GM21528 (cell line): ENCODE measurements around the gene KLHL11.

ENCODE experiments used
- ATAC-seq: cut with Tn5 transposase; IDR thresholded peaks from one replicate; pipeline ENCODE4 v1.9.1; 2021; ENCODE audit warnings: mild to moderate bottlenecking, moderate library complexity; ENCODE audit not compliant: unreplicated experiment, low FRiP score

Gene KLHL11

DNA sequence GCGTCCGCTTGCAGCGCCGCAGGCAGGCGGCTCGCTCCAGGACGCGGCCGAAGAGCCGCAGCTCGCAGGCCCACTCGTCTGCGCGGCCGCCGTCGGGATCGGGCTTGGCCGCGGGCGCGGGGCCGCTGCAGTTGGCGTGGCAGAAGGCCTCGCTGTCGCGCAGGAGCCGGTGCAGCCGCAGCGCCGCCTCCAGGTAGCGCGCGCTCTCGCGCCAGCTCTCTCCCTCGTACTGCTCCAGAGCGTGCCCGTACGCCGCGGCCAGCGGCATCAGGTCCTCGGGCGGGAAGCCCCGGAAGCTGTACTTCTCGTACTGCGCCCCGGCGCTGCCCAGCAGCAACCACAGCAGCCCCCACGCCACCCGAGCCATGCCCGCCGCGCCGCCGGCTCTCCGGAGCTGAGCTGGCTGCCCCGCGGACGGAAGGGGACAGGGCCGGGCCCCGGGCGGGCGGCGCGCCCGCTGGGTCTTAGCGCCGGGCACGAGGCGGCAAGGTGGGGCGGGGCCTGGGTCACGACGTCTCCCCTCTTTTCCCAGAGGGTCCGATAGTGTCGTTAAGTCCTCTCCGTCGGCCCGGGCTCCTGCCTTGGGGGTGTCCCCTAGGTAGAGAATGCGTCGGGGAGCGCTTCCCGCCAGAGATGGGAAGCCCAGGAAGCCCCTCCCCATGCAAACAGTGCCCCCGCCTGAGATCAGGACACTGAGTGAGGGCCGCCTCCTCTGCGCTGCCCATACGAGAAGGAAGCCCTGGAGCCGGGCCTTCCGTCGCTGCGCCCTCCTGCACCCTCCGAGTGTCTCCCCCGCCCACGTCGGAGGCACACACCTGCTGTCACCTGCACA, 53.5 kb downstream of the KLHL11 start, which contains the start of gene P3H4:
Gene P3H4 (minus strand): TSS at position 401 of the 832 bp plus-strand sequence. CDS start 34 bp downstream, at position 367.
- ATAC-seq: no peak

DNA sequence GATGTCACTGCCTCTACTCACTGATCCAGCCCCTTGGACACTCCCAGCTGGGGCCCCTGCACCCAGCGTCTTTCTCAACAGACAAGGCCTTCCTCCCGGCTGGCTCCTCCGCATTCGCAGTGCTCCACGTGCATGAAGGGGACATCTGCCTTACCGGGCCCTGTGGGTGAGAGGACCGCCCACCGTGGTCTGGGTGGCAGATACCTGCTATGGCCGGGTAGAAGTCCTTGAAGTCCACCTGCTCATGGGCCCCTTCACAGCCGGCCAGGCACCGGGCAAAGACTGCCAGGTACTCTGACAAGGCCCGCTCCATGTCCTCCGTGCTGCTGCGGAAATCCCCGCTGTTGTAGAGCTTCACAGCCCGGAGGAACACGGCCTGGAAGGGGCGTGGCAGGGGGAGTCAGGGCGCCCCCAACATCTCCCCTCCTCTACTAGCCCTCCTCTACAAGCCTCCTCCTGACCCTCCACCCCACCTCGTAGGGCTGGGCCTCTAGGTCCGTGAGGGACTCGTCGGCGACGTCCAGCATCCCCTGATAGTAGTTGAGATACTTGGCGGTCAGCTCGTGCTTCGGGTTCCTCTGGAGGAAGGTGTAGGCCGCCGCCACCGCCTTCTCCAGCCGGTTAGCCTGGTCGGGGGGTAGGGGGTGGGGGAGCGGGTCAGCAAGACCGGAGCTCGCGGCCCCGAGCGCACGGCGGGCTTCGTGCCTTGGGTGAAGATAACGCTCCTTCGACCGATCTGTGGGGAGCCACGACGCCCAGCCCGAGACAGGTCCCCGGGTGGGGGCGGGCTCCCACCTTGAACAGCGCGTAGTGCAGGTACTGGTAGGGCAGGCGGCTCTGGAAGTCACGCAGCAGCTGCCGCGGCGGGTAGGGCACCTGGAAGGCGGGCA, 54.3 kb downstream of the KLHL11 start:
- ATAC-seq: no peak

DNA sequence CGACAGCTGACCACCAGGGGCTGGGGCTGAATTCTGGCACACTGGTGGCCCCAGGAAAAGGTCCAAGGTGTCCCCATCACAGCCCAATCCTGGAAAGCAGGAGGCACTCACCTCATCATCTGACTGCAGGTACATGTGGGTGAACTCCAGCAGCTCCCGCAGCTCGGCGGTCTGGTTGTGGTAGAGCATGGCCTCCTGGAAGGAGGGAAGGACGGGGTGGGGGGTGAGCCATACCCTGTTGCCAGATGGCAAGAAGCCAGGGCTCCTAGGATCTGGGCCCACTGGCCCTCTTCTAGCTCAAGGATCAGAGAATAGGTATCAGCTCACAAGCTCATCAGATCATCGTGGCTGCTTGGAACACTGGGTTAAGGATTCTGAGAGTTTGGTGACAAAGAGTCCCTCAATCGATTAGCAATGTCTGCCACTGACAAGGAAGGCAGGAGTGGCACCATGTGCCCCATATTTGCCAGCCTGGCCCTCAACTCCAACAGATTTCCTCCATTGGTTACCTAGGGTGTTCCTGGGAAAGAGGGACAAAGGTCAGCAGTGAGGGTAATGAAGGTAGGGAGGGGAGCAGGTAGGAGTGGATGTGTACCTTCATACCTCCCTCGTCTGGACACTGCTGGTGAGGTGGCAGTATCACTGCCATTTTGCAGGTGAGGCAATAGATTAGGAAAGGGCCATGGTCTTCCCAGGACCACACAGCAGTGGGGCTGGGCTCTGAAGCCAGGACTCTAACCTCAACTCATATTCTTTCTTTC, 58.4 kb downstream of the KLHL11 start:
- ATAC-seq: no peak
